ENCODE measurements around the gene EXOC1L.

GRCh38 chr4:55879224-55879623, 59.6 kb downstream of the EXOC1L start:
- TF ChIP-seq POLR2A (IDR thresholded peaks at IDR 0.05) (no peak), CTCF (IDR thresholded peaks at IDR 0.05) (no peak)

Data from adrenal gland (tissue), 5 donors.